HCT116 (cell line): ENCODE data around the gene ATP5F1E. TPM values are rescaled to one million over a fixed set of nuclear protein-coding genes. Genes with fewer than 3 reads are reported as not detected.

ENCODE experiments used
- ATAC-seq: fragments of 200-7000 bp; cut with Tn5 transposase; 2 replicates; pipeline ENCODE4 v1.9.1; 2020; ENCODE audit warnings: mild to moderate bottlenecking, moderate library complexity
- BruUV-seq: library from RNA; stranded (reverse); fragments of 400-500 nt; replicated peaks from 2 replicates; lab custom pipeline; 2021; lab: Mats Ljungman, UMichigan
- CTCF ChIA-PET: fragments of 300-600 bp; sonication (Branson Sonifier 250); formaldehyde crosslinking; loops from one replicate; lab custom pipeline; 2021; ENCODE audit warnings: antibody characterized with exemption; lab: Charles Lee
- POLR2A ChIA-PET: fragments of 300-600, 350-600 bp; sonication (Branson Sonifier 250); formaldehyde crosslinking; loops from one replicate; lab custom pipeline; 2021; ENCODE audit warnings: antibody characterized with exemption; lab: Charles Lee
- RAD21 ChIA-PET, 2 experiments: fragments of 300-600 bp; sonication (Branson Sonifier 250); formaldehyde crosslinking; loops; one replicate each; lab custom pipeline; 2023; ENCODE audit warnings: low total read pairs in 2 of 2; ENCODE audit not compliant: uncharacterized antibody in 2 of 2, unreplicated experiment in 2 of 2, low non-redundant PET in 1 of 2; lab: Charles Lee
- DNase-seq: peaks from one replicate; pipeline ENCODE4 v3.0.0-alpha.2; 2010; ENCODE audit warnings: low read depth, low spot score
- H2AFZ ChIP-seq: fragments of 200-600 bp; shearing (Covaris generic), sonication (generic); 2 replicates; pipeline ENCODE4 v1.6.1; 2017; ENCODE audit warnings: low read depth, mixed run types, mixed read lengths, antibody characterized with exemption, low read length; ENCODE audit not compliant: poor library complexity, severe bottlenecking
- H3K27ac ChIP-seq: 2 replicates; pipeline ENCODE4 v1.5.1; 2012; ENCODE audit warnings: low read depth, low read length
- H3K27me3 ChIP-seq: fragments of 200-600 bp; sonication (generic); 2 replicates; pipeline ENCODE4 v1.6.1; 2016; ENCODE audit warnings: mixed run types, low read length, mixed read lengths; ENCODE audit not compliant: insufficient read depth
- H3K36me3 ChIP-seq, 2 experiments: fragments of 200-500 bp in 1 of 2; fragments of 200-600 bp in 1 of 2; sonication (Bioruptor generic) in 1 of 2; sonication (generic) in 1 of 2; 2 replicates each; pipeline versions ENCODE4 v1.5.1 to v1.6.1; 2014 to 2016; ENCODE audit warnings: low read length in 2 of 2, inconsistent platforms in 1 of 2, mixed read lengths in 1 of 2, mixed run types in 1 of 2; ENCODE audit not compliant: insufficient read depth in 2 of 2, control insufficient read depth in 1 of 2
- H3K4me1 ChIP-seq, 2 experiments: fragments of 200-600 bp in 1 of 2; sonication (generic) in 1 of 2; 2 replicates each; pipeline versions ENCODE4 v1.5.1 to v1.6.1; 2012 to 2017; ENCODE audit warnings: low read length in 2 of 2, inconsistent platforms in 1 of 2, mild to moderate bottlenecking in 1 of 2, mixed read lengths in 1 of 2, mixed run types in 1 of 2, moderate library complexity in 1 of 2; ENCODE audit not compliant: insufficient read depth in 2 of 2, control insufficient read depth in 1 of 2
- H3K4me2 ChIP-seq: fragments of 200-600 bp; sonication (generic); 2 replicates; pipeline ENCODE4 v1.6.1; 2017; ENCODE audit warnings: mixed run types, low read length, mixed read lengths
- H3K4me3 ChIP-seq, 2 experiments: fragments of 200-600 bp in 1 of 2; sonication (generic) in 1 of 2; replicated peaks in 1 of 2; 2 replicates each; pipeline ENCODE4 v1.5.1; 2011 to 2016; ENCODE audit warnings: low read length in 2 of 2, control low read depth in 1 of 2, low read depth in 1 of 2, mild to moderate bottlenecking in 1 of 2, mixed read lengths in 1 of 2, mixed run types in 1 of 2
- H3K79me2 ChIP-seq: fragments of 200-600 bp; sonication (generic); 2 replicates; pipeline ENCODE4 v1.6.1; 2017; ENCODE audit warnings: mild to moderate bottlenecking, mixed run types, low read length, moderate library complexity, mixed read lengths; ENCODE audit not compliant: insufficient read depth
- H3K9ac ChIP-seq: fragments of 200-600 bp; sonication (generic); 2 replicates; pipeline ENCODE4 v1.6.1; 2016; ENCODE audit warnings: low read length, mixed read lengths
- H3K9me2 ChIP-seq: fragments of 200-600 bp; sonication (generic), shearing (Covaris generic); 2 replicates; pipeline ENCODE4 v1.6.1; 2017; ENCODE audit warnings: mixed run types, mild to moderate bottlenecking, moderate library complexity; ENCODE audit not compliant: insufficient read depth
- H3K9me3 ChIP-seq, 2 experiments: fragments of 200-500 bp in 1 of 2; fragments of 200-600 bp in 1 of 2; sonication (Bioruptor generic) in 1 of 2; sonication (generic) in 1 of 2; 2 replicates each; pipeline ENCODE4 v1.6.1; 2014 to 2017; ENCODE audit warnings: low read length in 2 of 2, mixed read lengths in 2 of 2, inconsistent platforms in 1 of 2, low read depth in 1 of 2, mild to moderate bottlenecking in 1 of 2, mixed run types in 1 of 2, moderate library complexity in 1 of 2; ENCODE audit not compliant: control insufficient read depth in 1 of 2, insufficient read depth in 1 of 2
- H4K20me1 ChIP-seq: fragments of 200-600 bp; sonication (generic), shearing (Covaris generic); 2 replicates; pipeline ENCODE4 v1.6.1; 2017; ENCODE audit warnings: mixed run types, mild to moderate bottlenecking, moderate library complexity; ENCODE audit not compliant: insufficient read depth
- ATF3 ChIP-seq: IDR thresholded peaks from 2 replicates; pipeline ENCODE4 v1.6.1; 2012
- CBX3 ChIP-seq: IDR thresholded peaks from 2 replicates; pipeline ENCODE4 v1.6.1; 2012; ENCODE audit warnings: low read depth
- CEBPB ChIP-seq: IDR thresholded peaks from 2 replicates; pipeline ENCODE4 v1.6.1; 2012; ENCODE audit warnings: low read depth
- CTCF ChIP-seq, 3 experiments: fragments of 200-600 bp in 1 of 3; sonication (generic) in 1 of 3; IDR thresholded peaks in 2 of 3; conservative IDR thresholded peaks in 1 of 3; 2 replicates each; pipeline ENCODE4 v1.5.1; 2012 to 2017; ENCODE audit warnings: low read depth in 2 of 3, low read length in 2 of 3, antibody characterized with exemption in 1 of 3, borderline replicate concordance in 1 of 3, control low read depth in 1 of 3, mild to moderate bottlenecking in 1 of 3, mixed read lengths in 1 of 3, mixed run types in 1 of 3, moderate library complexity in 1 of 3; ENCODE audit not compliant: insufficient read depth in 1 of 3
- FOSL1 ChIP-seq: IDR thresholded peaks from 2 replicates; pipeline ENCODE4 v1.6.1; 2012; ENCODE audit warnings: low read depth
- JUND ChIP-seq: IDR thresholded peaks from 2 replicates; pipeline ENCODE4 v1.6.1; 2012
- MAX ChIP-seq: IDR thresholded peaks from 2 replicates; pipeline ENCODE4 v1.6.1; 2012
- POLR2A ChIP-seq: IDR thresholded peaks from 2 replicates; pipeline ENCODE4 v1.7.0; 2011; ENCODE audit warnings: borderline replicate concordance; ENCODE audit not compliant: insufficient read depth, insufficient read length; ENCODE audit errors: extremely low read depth
- REST ChIP-seq: IDR thresholded peaks from 2 replicates; pipeline ENCODE4 v1.6.1; 2012; ENCODE audit warnings: low read depth
- SRF ChIP-seq: IDR thresholded peaks from 2 replicates; pipeline ENCODE4 v1.6.1; 2012; ENCODE audit warnings: low read depth
- TCF7L2 ChIP-seq: IDR thresholded peaks from 2 replicates; pipeline ENCODE4 v1.7.0; 2011; ENCODE audit warnings: borderline replicate concordance, inconsistent platforms; ENCODE audit not compliant: insufficient read depth, insufficient read length; ENCODE audit errors: extremely low read depth
- YY1 ChIP-seq: IDR thresholded peaks from 2 replicates; pipeline ENCODE4 v1.6.1; 2011; ENCODE audit warnings: low read length, low read depth, moderate library complexity, mild to moderate bottlenecking; ENCODE audit not compliant: insufficient replicate concordance; ENCODE audit errors: extremely low read depth
- ZNF274 ChIP-seq: fragments of 200-500 bp; sonication (Bioruptor generic); IDR thresholded peaks from 2 replicates; pipeline ENCODE4 v1.6.1; 2014; ENCODE audit warnings: mild to moderate bottlenecking, low read depth, low read length, inconsistent platforms
- intact Hi-C: fragments of 100-400 bp; cut with micrococcal nuclease; formaldehyde crosslinking; loops from 2 replicates; pipeline ENCODE4 v1.10.0; 2022
- total RNA-seq: library from RNA; stranded (reverse); gene quantifications from one replicate; pipeline ENCODE4 v1.2.1, GENCODE V29; 2021; ENCODE audit not compliant: unreplicated experiment

The ATP5F1E gene
- total RNA-seq, 1 experiment from 2014 or later = 72.8 TPM

- Histone ChIP-seq H3K4me1 (peaks cover 6 to 9% of the 10 kb centered on the region in 2 experiments), H3K79me2 (peaks cover 76% of the 10 kb centered on the region), H2AFZ (no peak overlapping the region), H3K9me3 (no peaks in the 10 kb centered on the region), H3K27ac (no peak overlapping the region), H3K4me2 (no peak overlapping the region), H3K27me3 (no peaks in the 10 kb centered on the region), H3K9ac (no peak overlapping the region), H3K4me3 (no peak overlapping the region), H4K20me1 (no peaks in the 10 kb centered on the region), H3K9me2 (no peaks in the 10 kb centered on the region), H3K36me3 (peaks cover 42 to 51% of the 10 kb centered on the region in 2 experiments)
- CTCF ChIA-PET = no interaction called here
- no peak for DNase-seq
- intact Hi-C loops = loop anchor here (10.0 kb wide), 1 partner anchor 82 kb away; no protein-coding TSS in a partner anchor
- POLR2A ChIA-PET = no interaction called here
- RAD21 ChIA-PET = no interaction called here
- BruUV-seq = no TSS peak
- TF ChIP-seq CTCF (IDR thresholded peaks at IDR 0.05 in 2 of 3, conservative IDR thresholded peaks at IDR 0.05 in 1 of 3; ENCODE audit: borderline replicate concordance in 1 of 3, insufficient read depth in 1 of 3, low read depth in 2 of 3, low read length in 2 of 3) = no peak
- TF ChIP-seq ATF3 = no peak
- TF ChIP-seq SRF = no peak
- no peak for ATAC-seq
These were observed 45.7 kb downstream of the ATP5F1E start for GRCh38 chr20:58986286-58986967.

GRCh38 chr20:58985656-58986055, 46.5 kb downstream of the ATP5F1E start:
- H3K79me2 ChIP-seq = peaks cover 76% of the 10 kb centered on the region
- ChIA-PET POLR2A (no interaction called here), CTCF (no interaction called here), RAD21 (no interaction called here)
- no peak overlapping the region for H3K9ac ChIP-seq
- DNase-seq = no peak
- H3K36me3 ChIP-seq = peaks cover 34 to 43% of the 10 kb centered on the region in 2 experiments
- H3K9me3 ChIP-seq = no peaks in the 10 kb centered on the region
- H3K27me3 ChIP-seq = no peaks in the 10 kb centered on the region
- TF ChIP-seq MAX (no peak), CBX3 (no peak), YY1 (no peak), ZNF274 (no peak), TCF7L2 (no peak), POLR2A (no peak), JUND (no peak), REST (no peak), CEBPB (no peak), FOSL1 (no peak), ATF3 (no peak)
- no peak overlapping the region for H3K4me2 ChIP-seq
- H3K27ac ChIP-seq = no peak overlapping the region
- intact Hi-C loops = loop anchor here (10.0 kb wide), 1 partner anchor 81 kb away; no protein-coding TSS in a partner anchor
- H3K9me2 ChIP-seq = no peaks in the 10 kb centered on the region
- no peak for ATAC-seq
- no peaks in the 10 kb centered on the region for H4K20me1 ChIP-seq
- no TSS peak for BruUV-seq
- H2AFZ ChIP-seq = no peak overlapping the region
- H3K4me3 ChIP-seq = no peak overlapping the region
- peaks cover 6 to 12% of the 10 kb centered on the region in 2 experiments for H3K4me1 ChIP-seq
